CD4-positive, alpha-beta T cell (primary cell): ENCODE results near the gene GRIK1. TPM values are rescaled to one million over a fixed set of nuclear protein-coding genes. Genes with fewer than 3 reads are reported as not detected.
"Not testable (repeated sequence)": the region's sequence is repeated elsewhere in the genome, so short reads cannot be mapped to it uniquely, and the experiment has no call there.

Experiments
- ATAC-seq: fragments of 200-7000 bp; cut with Tn5 transposase; one replicate; pipeline ENCODE4 v1.10.0; 2022; ENCODE audit warnings: mild to moderate bottlenecking; ENCODE audit not compliant: poor library complexity
- CTCF ChIA-PET: fragments of 350-600 bp; sonication (Branson Sonifier 250); formaldehyde crosslinking; loops from one replicate; lab custom pipeline; 2021; ENCODE audit warnings: antibody characterized with exemption, inconsistent platforms; lab: Charles Lee
- POLR2A ChIA-PET: fragments of 350-600 bp; sonication (Branson Sonifier 250); formaldehyde crosslinking; loops from one replicate; lab custom pipeline; 2021; ENCODE audit warnings: antibody characterized with exemption, inconsistent platforms; lab: Charles Lee
- DNase-seq, 14 experiments: peaks; one replicate each; pipeline ENCODE4 v3.0.0-alpha.2; 2013 to 2020; ENCODE audit warnings: mixed read lengths in 2 of 14
- H3K27ac ChIP-seq, 2 donors: one replicate each; pipeline versions ENCODE4 v1.5.1 to v1.7.0; 2013; ENCODE audit warnings: low read length in 2 of 2, low read depth in 1 of 2, mild to moderate bottlenecking in 1 of 2
- H3K27me3 ChIP-seq, 2 experiments: 1 replicate in 1 of 2; 2 replicates in 1 of 2; pipeline versions ENCODE4 v1.6.1 to v1.7.0; 2013; ENCODE audit warnings: low read length in 2 of 2, control low read depth in 1 of 2, mild to moderate bottlenecking in 1 of 2, moderate library complexity in 1 of 2; ENCODE audit not compliant: insufficient read depth in 2 of 2, control insufficient read depth in 1 of 2
- H3K36me3 ChIP-seq: one replicate; pipeline ENCODE4 v1.6.1; 2013; ENCODE audit warnings: low read length, control low read depth; ENCODE audit not compliant: insufficient read depth
- H3K4me1 ChIP-seq: one replicate; pipeline ENCODE4 v1.6.1; 2013; ENCODE audit warnings: low read length, control low read depth; ENCODE audit not compliant: insufficient read depth
- H3K4me3 ChIP-seq: one replicate; pipeline ENCODE4 v1.5.1; 2013; ENCODE audit warnings: mild to moderate bottlenecking, low read length, moderate library complexity
- H3K9me3 ChIP-seq, 2 experiments: 1 replicate in 1 of 2; 2 replicates in 1 of 2; pipeline versions ENCODE4 v1.6.1 to v1.7.0; 2013; ENCODE audit warnings: low read length in 2 of 2, mild to moderate bottlenecking in 2 of 2, control low read depth in 1 of 2, moderate library complexity in 1 of 2; ENCODE audit not compliant: control insufficient read depth in 1 of 2, insufficient read depth in 1 of 2
- H3K27ac Mint-ChIP-seq: one replicate; pipeline ENCODE4 v1.8.0; 2020; ENCODE audit warnings: mixed read lengths
- H3K27me3 Mint-ChIP-seq: one replicate; pipeline ENCODE4 v1.8.0; 2021; ENCODE audit warnings: mixed read lengths
- H3K36me3 Mint-ChIP-seq: one replicate; pipeline ENCODE4 v1.8.0; 2021; ENCODE audit warnings: low read depth, mixed read lengths
- H3K4me1 Mint-ChIP-seq: one replicate; pipeline ENCODE4 v1.8.0; 2021; ENCODE audit warnings: low read depth, mixed read lengths
- H3K4me3 Mint-ChIP-seq: one replicate; pipeline ENCODE4 v1.8.0; 2020; ENCODE audit warnings: mild to moderate bottlenecking, mixed read lengths
- H3K9me3 Mint-ChIP-seq: one replicate; pipeline ENCODE4 v1.8.0; 2020; ENCODE audit warnings: mixed read lengths
- intact Hi-C, 2 experiments: fragments of 100-400 bp; cut with DNase I in 1 of 2; cut with micrococcal nuclease in 1 of 2; formaldehyde crosslinking; loops; one replicate each; pipeline versions ENCODE4 v1.15.1 to v1.9.0; 2023 to 2025; cut with DNase I, micrococcal nuclease
- total RNA-seq, 174 experiments: library from RNA in 2 of 174; stranded (reverse) in 2 of 174; gene quantifications; one replicate each; pipeline ENCODE4 v1.2.3 and lab custom pipeline; 2021 to 2026
- TF ChIP-seq, protein P1 (sequence below): fragments of 200-600 bp; IDR thresholded peaks from one replicate; pipeline ENCODE4 v1.8.0; 2022; ENCODE audit warnings: antibody characterized with exemption, mild to moderate bottlenecking

The GRIK1 gene
- total RNA-seq, 2 experiments from 2014 or later: not detected

DNA sequence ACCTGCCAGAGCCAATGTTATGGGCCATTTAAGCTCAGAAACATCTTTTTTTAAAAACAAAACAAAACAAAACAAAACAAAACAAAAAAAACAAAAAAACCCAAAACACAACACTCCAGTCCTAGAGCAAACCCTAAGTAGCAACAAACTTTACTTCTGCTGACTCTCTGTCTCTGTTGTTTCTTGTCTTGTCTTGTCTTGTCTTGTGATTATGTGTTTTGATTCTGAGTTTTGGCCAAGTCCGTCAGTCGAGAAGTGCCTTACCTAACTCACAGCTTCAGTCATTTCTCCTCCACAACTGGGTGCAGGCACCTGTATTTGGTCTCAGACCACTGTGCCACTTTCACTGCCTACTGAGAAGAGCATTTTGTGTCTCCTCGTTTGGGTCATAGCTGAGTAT is 333.2 kb downstream of the GRIK1 start:
- Mint-ChIP-seq H3K36me3 (no peaks in the 10 kb centered on the region), H3K4me3 (no peak overlapping the region), H3K9me3 (no peaks in the 10 kb centered on the region), H3K27me3 (no peaks in the 10 kb centered on the region), H3K27ac (no peak overlapping the region), H3K4me1 (no peaks in the 10 kb centered on the region)
- intact Hi-C loops: no loop called here
- Histone ChIP-seq H3K27me3 (no peaks in the 10 kb centered on the region), H3K36me3 (no peaks in the 10 kb centered on the region), H3K27ac (no peak overlapping the region), H3K9me3 (no peaks in the 10 kb centered on the region), H3K4me1 (no peaks in the 10 kb centered on the region), H3K4me3 (no peak overlapping the region)
- TF ChIP-seq, protein P1, sequence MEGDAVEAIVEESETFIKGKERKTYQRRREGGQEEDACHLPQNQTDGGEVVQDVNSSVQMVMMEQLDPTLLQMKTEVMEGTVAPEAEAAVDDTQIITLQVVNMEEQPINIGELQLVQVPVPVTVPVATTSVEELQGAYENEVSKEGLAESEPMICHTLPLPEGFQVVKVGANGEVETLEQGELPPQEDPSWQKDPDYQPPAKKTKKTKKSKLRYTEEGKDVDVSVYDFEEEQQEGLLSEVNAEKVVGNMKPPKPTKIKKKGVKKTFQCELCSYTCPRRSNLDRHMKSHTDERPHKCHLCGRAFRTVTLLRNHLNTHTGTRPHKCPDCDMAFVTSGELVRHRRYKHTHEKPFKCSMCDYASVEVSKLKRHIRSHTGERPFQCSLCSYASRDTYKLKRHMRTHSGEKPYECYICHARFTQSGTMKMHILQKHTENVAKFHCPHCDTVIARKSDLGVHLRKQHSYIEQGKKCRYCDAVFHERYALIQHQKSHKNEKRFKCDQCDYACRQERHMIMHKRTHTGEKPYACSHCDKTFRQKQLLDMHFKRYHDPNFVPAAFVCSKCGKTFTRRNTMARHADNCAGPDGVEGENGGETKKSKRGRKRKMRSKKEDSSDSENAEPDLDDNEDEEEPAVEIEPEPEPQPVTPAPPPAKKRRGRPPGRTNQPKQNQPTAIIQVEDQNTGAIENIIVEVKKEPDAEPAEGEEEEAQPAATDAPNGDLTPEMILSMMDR: no peak
- DNase-seq (no peak), ATAC-seq (no peak)
- CTCF ChIA-PET: no interaction called here
- POLR2A ChIA-PET: no interaction called here

DNA sequence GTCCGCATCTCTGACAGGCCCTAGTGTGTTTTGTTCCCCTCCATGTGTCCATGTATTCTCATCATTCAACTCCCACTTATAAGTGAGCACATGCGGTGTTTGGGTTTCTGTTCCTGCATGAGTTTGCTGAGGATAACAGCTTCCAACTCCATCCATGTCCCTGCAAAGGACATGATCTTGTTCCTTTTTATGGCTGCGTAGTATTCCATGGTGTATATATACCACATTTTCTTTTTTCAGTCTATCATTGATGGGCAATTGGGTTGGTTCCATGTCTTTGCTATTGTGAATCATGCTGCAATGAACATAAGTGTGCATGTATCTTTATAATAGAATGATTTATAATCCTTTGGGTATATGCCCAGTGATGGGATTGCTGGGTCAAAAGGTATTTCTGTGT is 334.6 kb downstream of the GRIK1 start:
- H3K4me3 Mint-ChIP-seq, H3K4me3 ChIP-seq, H3K27me3 ChIP-seq, H3K27ac ChIP-seq, H3K27ac Mint-ChIP-seq, H3K36me3 Mint-ChIP-seq, DNase-seq, H3K27me3 Mint-ChIP-seq, CTCF ChIA-PET, H3K9me3 ChIP-seq, intact Hi-C loops, H3K36me3 ChIP-seq, H3K4me1 ChIP-seq, H3K9me3 Mint-ChIP-seq, H3K4me1 Mint-ChIP-seq, ATAC-seq, POLR2A ChIA-PET: not testable (repeated sequence)

DNA sequence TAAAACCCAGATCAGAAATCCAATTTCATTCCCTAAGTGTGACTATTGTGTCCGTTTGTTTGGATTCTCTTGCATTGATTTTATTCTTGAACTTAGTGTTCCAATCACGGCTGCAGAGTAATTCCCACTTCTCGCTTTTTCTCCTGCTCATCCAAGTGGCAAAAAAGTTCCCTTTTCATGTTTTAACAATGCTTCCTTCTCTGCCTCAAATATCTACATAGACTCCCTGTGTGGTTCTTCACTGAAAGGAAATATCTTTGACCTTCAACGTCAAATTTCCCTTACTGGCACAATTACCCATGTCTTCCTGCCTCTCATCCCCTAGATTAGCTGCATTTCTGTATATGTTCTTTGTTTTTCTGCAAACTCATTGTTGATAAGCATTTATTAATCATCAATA is 335.7 kb downstream of the GRIK1 start:
- intact Hi-C loops: no loop called here
- no peaks in the 10 kb centered on the region for H3K9me3 Mint-ChIP-seq
- H3K36me3 ChIP-seq: no peaks in the 10 kb centered on the region
- no peaks in the 10 kb centered on the region for H3K36me3 Mint-ChIP-seq
- ATAC-seq (no peak), DNase-seq (no peak)
- POLR2A ChIA-PET: no interaction called here
- CTCF ChIA-PET: no interaction called here
- H3K27ac Mint-ChIP-seq: no peak overlapping the region
- no peaks in the 10 kb centered on the region for H3K4me1 Mint-ChIP-seq
- no peak overlapping the region for H3K27ac ChIP-seq
- TF ChIP-seq, protein P1: no peak
- no peaks in the 10 kb centered on the region for H3K9me3 ChIP-seq
- H3K27me3 ChIP-seq: no peaks in the 10 kb centered on the region
- no peaks in the 10 kb centered on the region for H3K27me3 Mint-ChIP-seq
- no peak overlapping the region for H3K4me3 ChIP-seq
- H3K4me3 Mint-ChIP-seq: no peak overlapping the region
- H3K4me1 ChIP-seq: no peaks in the 10 kb centered on the region

DNA sequence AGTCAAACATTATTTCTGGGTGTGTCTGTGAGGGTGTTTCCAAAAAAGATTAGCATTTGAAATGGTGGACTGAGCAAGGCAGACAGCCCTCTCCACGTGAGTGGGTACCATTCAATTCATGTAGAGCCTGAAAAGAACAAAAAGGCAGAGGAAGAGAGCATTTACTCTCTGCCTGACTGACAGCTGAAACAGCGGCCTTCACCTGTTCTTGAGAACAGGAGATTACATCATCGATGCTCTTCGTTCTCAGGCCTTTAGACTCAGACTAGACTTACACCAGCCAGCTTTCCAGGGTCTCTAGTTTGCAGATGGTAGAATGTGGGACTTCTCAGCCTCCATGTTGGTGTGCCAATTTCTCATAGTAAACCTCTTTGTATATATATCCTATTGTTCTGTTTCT is 338.7 kb downstream of the GRIK1 start:
- Mint-ChIP-seq H3K4me1 (no peaks in the 10 kb centered on the region), H3K36me3 (no peaks in the 10 kb centered on the region), H3K27me3 (no peaks in the 10 kb centered on the region), H3K4me3 (no peak overlapping the region), H3K9me3 (no peaks in the 10 kb centered on the region), H3K27ac (no peak overlapping the region)
- no peaks in the 10 kb centered on the region for H3K9me3 ChIP-seq
- TF ChIP-seq, protein P1: no peak
- intact Hi-C loops: no loop called here
- no peaks in the 10 kb centered on the region for H3K36me3 ChIP-seq
- H3K27ac ChIP-seq: no peak overlapping the region
- ATAC-seq: no peak
- CTCF ChIA-PET: no interaction called here
- no peaks in the 10 kb centered on the region for H3K27me3 ChIP-seq
- H3K4me1 ChIP-seq: no peaks in the 10 kb centered on the region
- no peak overlapping the region for H3K4me3 ChIP-seq
- POLR2A ChIA-PET: no interaction called here
- no peak for DNase-seq
